K562 (cell line): ENCODE data around the gene ERP27. TPM values are rescaled to one million over a fixed set of nuclear protein-coding genes. Genes with fewer than 3 reads are reported as not detected.

ENCODE experiments used
- ATAC-seq: fragments of 200-7000 bp; cut with Tn5 transposase; 3 replicates; pipeline ENCODE4 v1.9.1; 2020; ENCODE audit warnings: moderate library complexity
- BruUV-seq: library from RNA; stranded (reverse); fragments of 400-500 nt; replicated peaks from 2 replicates; lab custom pipeline; 2021; lab: Mats Ljungman, UMichigan
- CTCF ChIA-PET: fragments of 300-600 bp; formaldehyde crosslinking; extraction: SDS; loops from one replicate; lab custom pipeline; 2021; ENCODE audit warnings: low intra/inter-chr PET ratio; lab: Yijun Ruan, JAX
- POLR2A ChIA-PET: fragments of 300-600, 350-650 bp; sonication (Branson Sonifier 250); formaldehyde crosslinking; extraction: SDS; loops from one replicate; lab custom pipeline; 2021; ENCODE audit warnings: antibody characterized with exemption, inconsistent platforms; lab: Yijun Ruan, JAX
- DNase-seq, 4 experiments: peaks; one replicate each; pipeline versions ENCODE4 v3.0.0 to v3.0.0-alpha.2; 2011 to 2018; ENCODE audit warnings: low spot score in 3 of 4, mixed read lengths in 3 of 4; ENCODE audit errors: extremely low read depth in 1 of 4
- FAIRE-seq: peaks from 2 replicates; lab custom pipeline; 2011; peaks lifted over from hg19 to GRCh38; lab: Jason Lieb, UNC
- H2AFZ ChIP-seq: 2 replicates; pipeline ENCODE4 v1.6.0; 2011; ENCODE audit warnings: low read depth, low read length, control low read depth, inconsistent platforms
- H3K27ac ChIP-seq: fragments of 200-600 bp; 3 replicates; pipeline ENCODE4 v1.8.0; 2011; ENCODE audit warnings: low read depth, mild to moderate bottlenecking, control low read depth, inconsistent platforms, low read length, moderate library complexity, mixed read lengths; ENCODE audit errors: extremely low read depth
- H3K27me3 ChIP-seq, 2 experiments: fragments of 300-600 bp in 1 of 2; 2 replicates in 1 of 2; 3 replicates in 1 of 2; pipeline versions ENCODE4 v1.6.0 to v1.8.0; 2011; ENCODE audit warnings: inconsistent platforms in 2 of 2, low read length in 2 of 2, mild to moderate bottlenecking in 1 of 2, mixed read lengths in 1 of 2, moderate library complexity in 1 of 2; ENCODE audit not compliant: control insufficient read depth in 2 of 2, insufficient read depth in 2 of 2
- H3K36me3 ChIP-seq: fragments of 300-600 bp; 3 replicates; pipeline ENCODE4 v1.8.0; 2011; ENCODE audit warnings: mild to moderate bottlenecking, low read length, inconsistent platforms; ENCODE audit not compliant: control insufficient read depth, insufficient read depth
- H3K4me1 ChIP-seq, 2 experiments: fragments of 200-600 bp in 1 of 2; replicated peaks in 1 of 2; 2 replicates in 1 of 2; 3 replicates in 1 of 2; pipeline versions ENCODE4 v1.5.1 to v1.8.0; 2011; ENCODE audit warnings: inconsistent platforms in 2 of 2, low read length in 2 of 2, mild to moderate bottlenecking in 1 of 2, mixed read lengths in 1 of 2, moderate library complexity in 1 of 2; ENCODE audit not compliant: control insufficient read depth in 2 of 2, insufficient read depth in 2 of 2
- H3K4me2 ChIP-seq: 2 replicates; pipeline ENCODE4 v1.6.1; 2011; ENCODE audit warnings: low read length, control low read depth, inconsistent platforms, mixed read lengths; ENCODE audit not compliant: insufficient read depth
- H3K4me3 ChIP-seq: fragments of 200-600 bp; sonication (generic), shearing (Covaris generic); 2 replicates; pipeline ENCODE4 v1.5.1; 2016; ENCODE audit warnings: control low read depth, inconsistent platforms
- H3K79me2 ChIP-seq: fragments of 200-600 bp; 3 replicates; pipeline ENCODE4 v1.8.0; 2011; ENCODE audit warnings: low read length, inconsistent platforms; ENCODE audit not compliant: control insufficient read depth, insufficient read depth
- H3K9ac ChIP-seq, 2 experiments: 2 replicates each; pipeline versions ENCODE4 v1.6.0 to v1.6.1; 2011; ENCODE audit warnings: low read depth in 2 of 2, low read length in 2 of 2, control low read depth in 1 of 2, inconsistent platforms in 1 of 2, mild to moderate bottlenecking in 1 of 2, mixed read lengths in 1 of 2; ENCODE audit not compliant: insufficient read depth in 1 of 2
- H3K9me1 ChIP-seq: one replicate; pipeline ENCODE4 v1.6.0; 2011; ENCODE audit warnings: inconsistent platforms, mild to moderate bottlenecking, low read length, moderate library complexity; ENCODE audit not compliant: control insufficient read depth, insufficient read depth
- H3K9me3 ChIP-seq: replicated peaks from 2 replicates; pipeline ENCODE4 v1.5.1; 2011; ENCODE audit warnings: low read depth, low read length, inconsistent platforms; ENCODE audit not compliant: control insufficient read depth, insufficient read depth
- H4K20me1 ChIP-seq: replicated peaks from 2 replicates; pipeline ENCODE4 v1.6.1; 2011; ENCODE audit warnings: low read length, inconsistent platforms, mixed read lengths; ENCODE audit not compliant: control insufficient read depth, insufficient read depth
- FOXA3 ChIP-seq, 2 experiments: fragments of 450-650 bp in 1 of 2; sonication (generic) in 1 of 2; formaldehyde crosslinking; IDR thresholded peaks in 1 of 2; conservative IDR thresholded peaks in 1 of 2; 2 replicates each; pipeline versions ENCODE4 v1.4.0 to v1.8.0; 2020 to 2022; ENCODE audit warnings: mild to moderate bottlenecking in 2 of 2, missing genetic modification reagents in 1 of 2
- FOXJ2 ChIP-seq: fragments of 200-800 bp; sonication (Bioruptor generic); IDR thresholded peaks from 2 replicates; pipeline ENCODE4 v1.6.1; 2016; ENCODE audit warnings: missing genetic modification characterization, missing compliant biosample characterization
- GABPA ChIP-seq: fragments of 200-800 bp; sonication (Bioruptor generic); conservative IDR thresholded peaks from 2 replicates; pipeline ENCODE4 v1.6.1; 2016; ENCODE audit warnings: low read depth, missing genetic modification characterization, missing compliant biosample characterization
- PHB2 ChIP-seq: fragments of 450-650 bp; IDR thresholded peaks from 2 replicates; pipeline ENCODE4 v1.6.1; 2017; ENCODE audit warnings: low read depth
- RFX1 ChIP-seq: fragments of 450-650 bp; IDR thresholded peaks from 2 replicates; pipeline ENCODE4 v1.6.1; 2016; ENCODE audit warnings: mild to moderate bottlenecking, moderate library complexity
- SOX6 ChIP-seq: fragments of 450-650 bp; IDR thresholded peaks from 2 replicates; pipeline ENCODE4 v1.6.1; 2014; ENCODE audit warnings: mild to moderate bottlenecking
- WGBS: fragments of 100-300 bp; shearing (Covaris generic); methylation state at CpG from one replicate; pipeline ENCODE4 v1.1.6; 2016; ENCODE audit warnings: low coverage, mixed read lengths; ENCODE audit not compliant: insufficient coverage; ENCODE audit errors: missing lambda C conversion rate; 5-methylcytosine and 5-hydroxymethylcytosine counted together
- in situ Hi-C: fragments of 300-500 bp; cut with MboI; formaldehyde crosslinking; loops from 4 replicates; pipeline ENCODE4 v1.15.0; 2018; ENCODE audit warnings: inconsistent platforms, mixed read lengths
- intact Hi-C: fragments of 100-400 bp; cut with micrococcal nuclease; formaldehyde crosslinking; loops from 2 replicates; pipeline ENCODE4 v1.14.2; 2022
- polyA plus RNA-seq, 8 experiments: library from polyadenylated mRNA; depleted of rRNA in 4 of 8; stranded (reverse) in 5 of 8; unstranded in 3 of 8; fragments of >200 nt; fragmentation: Nextera tagmentation in 2 of 8; fragmentation: Illumina TruSeq in 1 of 8; extraction: Ambion mirVana in 2 of 8; extraction: Trizol in 1 of 8; gene quantifications; 2 replicates each; pipeline versions ENCODE4 v1.2.1 to v1.2.3, GENCODE V29; 2011 to 2014; ENCODE audit warnings: inconsistent platforms in 1 of 8, missing spikeins in 1 of 8
- total RNA-seq, 7 experiments: library from RNA; depleted of rRNA in 6 of 7; stranded (reverse); fragments of >200 nt in 6 of 7; fragmentation: Illumina TruSeq in 2 of 7; extraction: Trizol in 2 of 7; gene quantifications; 2 replicates each; pipeline versions ENCODE4 v1.2.1 to v1.2.3, GENCODE V29; 2011 to 2021; ENCODE audit warnings: low replicate concordance in 1 of 7

ERP27 gene
- total and polyA plus RNA-seq, 9 of the 15 experiments (the other 6 are each of a cell fraction or from before 2014, with no cell fraction given): 0.07 to 0.27 (median 0.11) TPM; not detected in 6

DNA sequence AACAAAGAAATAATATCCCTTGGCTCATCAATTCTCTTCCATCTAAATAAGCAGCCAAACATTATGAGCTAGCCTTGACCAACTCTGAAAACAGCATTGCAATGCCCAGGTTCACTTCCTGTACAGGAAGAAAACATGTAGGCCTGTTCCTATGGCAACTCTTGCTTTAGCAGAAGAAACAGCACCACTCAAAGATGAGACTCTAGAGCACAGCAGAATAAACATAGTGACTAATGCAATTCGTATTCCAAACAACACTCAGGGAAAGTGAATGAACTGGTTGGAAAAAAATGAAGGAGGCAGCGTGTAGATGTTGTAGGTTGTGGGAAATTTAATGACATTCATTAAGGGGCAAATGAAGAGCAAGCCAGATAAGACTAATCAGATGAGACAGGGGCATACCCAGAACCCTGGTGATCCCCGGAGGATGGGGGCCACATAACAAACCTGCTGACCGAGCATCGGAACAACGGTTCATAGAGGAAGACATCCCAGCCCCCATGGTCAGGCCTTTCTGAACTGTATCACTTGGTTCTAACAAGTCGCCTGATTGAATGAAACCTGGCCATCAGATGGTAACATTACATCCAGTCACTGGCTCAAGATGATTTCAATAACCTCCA is 14.1 kb upstream of the ERP27 start:
- H3K79me2 ChIP-seq: no peaks in the 10 kb centered on the region
- CTCF ChIA-PET: no interaction called here
- TF ChIP-seq GABPA (tag): peak; percentile 30; the same call in 1 of the 2 replicates
- TF ChIP-seq FOXA3 (CRISPR knock-in tag; conservative IDR thresholded peaks at IDR 0.05 in 1 of 2, IDR thresholded peaks at IDR 0.05 in 1 of 2): peak; percentile 19 to 92; a peak in 2 of 4 replicates
- no peak for TF ChIP-seq SOX6
- peak; percentile 62 for TF ChIP-seq RFX1
- TF ChIP-seq PHB2: no peak
- peak; percentile 85 for TF ChIP-seq FOXJ2 (tag)
- H3K9me1 ChIP-seq: no peaks in the 10 kb centered on the region
- in situ Hi-C loops (loop anchor here (25.0 kb wide), 1 partner anchor 740 kb away; no protein-coding TSS in a partner anchor), intact Hi-C loops (no loop called here)
- H4K20me1 ChIP-seq: no peaks in the 10 kb centered on the region
- no peaks in the 10 kb centered on the region for H3K9me3 ChIP-seq
- H3K27me3 ChIP-seq: no peaks in the 10 kb centered on the region
- DNase-seq (no peak), FAIRE-seq (no peak), ATAC-seq (no peak)
- H3K9ac ChIP-seq: no peak overlapping the region
- H3K4me3 ChIP-seq: no peak overlapping the region
- WGBS: 28% methylated on average over 7 of the region's 7 CpGs
- no peak overlapping the region for H3K27ac ChIP-seq
- POLR2A ChIA-PET: no interaction called here
- H3K36me3 ChIP-seq: peaks cover 15% of the 10 kb centered on the region; the same call in 1 of the 3 replicates
- H3K4me2 ChIP-seq: no peak overlapping the region
- no TSS peak for BruUV-seq
- H2AFZ ChIP-seq: no peak overlapping the region
- no peaks in the 10 kb centered on the region; a peak in 2 of 5 replicates for H3K4me1 ChIP-seq
